Measurements from ENCODE around the gene DACT3.
A peak's percentile ranks its signal among the peaks of the same experiment; 100 is the strongest.

DACT3 gene

DNA sequence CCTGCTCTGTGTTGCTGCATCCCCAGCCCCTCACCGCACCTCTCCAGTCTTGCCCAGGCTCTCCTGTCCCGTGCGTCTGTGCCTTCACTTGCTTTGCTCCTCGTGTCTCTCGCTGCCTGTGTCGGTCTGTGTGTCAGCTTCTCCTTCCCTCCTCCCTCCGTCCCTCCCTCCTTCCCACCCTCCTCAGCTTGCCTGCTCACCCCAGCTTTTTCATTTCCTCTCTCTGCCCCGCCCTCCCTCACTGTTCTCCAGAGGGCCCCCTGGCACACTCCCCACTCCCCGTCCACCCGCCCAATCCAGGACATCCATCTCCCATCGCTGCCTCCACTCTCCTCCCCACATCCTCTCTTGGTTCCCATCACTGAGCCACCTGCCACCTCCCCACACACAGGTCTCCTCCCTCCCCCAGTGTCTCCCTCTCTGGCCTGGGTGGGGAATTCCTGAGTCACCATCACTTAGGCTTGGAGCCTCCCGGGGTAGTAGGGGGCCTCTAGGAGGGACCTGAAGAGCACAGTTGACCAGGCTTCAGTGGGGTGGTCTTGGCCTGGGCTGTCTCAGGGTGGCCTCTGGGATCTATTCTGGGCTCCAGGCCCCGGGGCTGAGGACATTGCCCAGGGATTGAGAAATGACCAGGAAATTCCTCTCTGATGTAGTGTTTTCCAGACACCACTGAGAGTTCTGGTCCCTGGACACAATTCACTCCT is 35.9 kb downstream of the DACT3 start, which contains the start of gene PTGIR:
TSS of gene PTGIR (minus strand) at position 132 of the 704 bp plus-strand sequence. CDS start 864 bp downstream, outside the sequence.
- no peak within 1 kb of the TSS for H3K4me3 ChIP-seq (ENCODE audit: insufficient read length, low read depth)

DNA sequence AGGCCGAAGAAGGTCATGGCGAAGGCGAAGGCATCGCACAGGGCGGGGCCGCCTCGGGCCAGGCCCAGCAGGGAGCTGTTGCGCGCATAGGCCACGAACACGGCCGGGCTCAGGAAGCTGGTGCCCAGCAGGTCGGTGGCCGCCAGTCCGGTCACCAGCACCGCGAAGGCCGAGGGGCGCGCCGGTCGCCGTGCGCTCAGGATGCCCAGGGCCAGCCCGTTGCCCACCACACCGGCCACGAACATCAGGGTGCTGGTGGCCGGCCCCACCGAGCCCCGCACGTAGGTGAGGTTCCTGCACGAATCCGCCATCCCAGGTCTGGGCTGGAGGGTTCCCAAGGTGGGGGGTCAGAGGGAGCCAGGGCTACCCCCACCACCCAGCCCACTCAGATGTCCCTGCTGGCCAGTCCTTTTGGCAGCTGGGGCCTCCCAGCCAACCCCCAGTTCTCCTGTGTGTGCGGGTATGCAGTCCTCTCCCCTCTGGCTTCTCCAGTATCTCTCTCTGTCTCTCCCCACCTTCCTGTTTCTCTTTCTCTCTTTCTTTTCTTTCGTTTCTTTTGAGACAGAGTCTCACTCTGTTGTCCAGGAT is 37.0 kb downstream of the DACT3 start:
- no peak for DNase-seq (ENCODE audit: low read depth, low spot score)
- H3K36me3 ChIP-seq (ENCODE audit: insufficient read depth, insufficient read length, low read length), result no peaks in the 10 kb centered on the region
- peaks cover 19% of the 10 kb centered on the region for H3K4me1 ChIP-seq (ENCODE audit: insufficient read depth, insufficient read length)
- TF ChIP-seq YY1 (IDR thresholded peaks at IDR 0.05; ENCODE audit: insufficient read depth, insufficient read length) (no peak), SUZ12 (IDR thresholded peaks at IDR 0.05; ENCODE audit: extremely low read depth, insufficient read depth, insufficient read length) (no peak)
- H3K9me3 ChIP-seq (ENCODE audit: insufficient read depth, low read length), result no peaks in the 10 kb centered on the region
- H3K4me3 ChIP-seq (ENCODE audit: insufficient read length, low read depth), result no peak overlapping the region
- no peaks in the 10 kb centered on the region for H3K27me3 ChIP-seq (ENCODE audit: insufficient read depth, insufficient read length)
- H3K9ac ChIP-seq (ENCODE audit: insufficient read length, low read depth), result no peak overlapping the region

More for the DNA sequence above, 35.9 kb downstream of the DACT3 start, which contains the start of gene PTGIR:
- no peak within 1 kb of the TSS for H3K9ac ChIP-seq (ENCODE audit: insufficient read length, low read depth)
- H3K27me3 ChIP-seq (ENCODE audit: insufficient read depth, insufficient read length), result no peaks in the 10 kb centered on the region
- DNase-seq (ENCODE audit: low read depth, low spot score), result no peak
- TF ChIP-seq SUZ12 (IDR thresholded peaks at IDR 0.05; ENCODE audit: extremely low read depth, insufficient read depth, insufficient read length), result no peak
- TF ChIP-seq YY1 (IDR thresholded peaks at IDR 0.05; ENCODE audit: insufficient read depth, insufficient read length), result no peak
- no peak for TF ChIP-seq ZNF274 (IDR thresholded peaks at IDR 0.05; ENCODE audit: low read depth, low read length)
- H3K4me1 ChIP-seq (ENCODE audit: insufficient read depth, insufficient read length), result peaks cover 16% of the 10 kb centered on the region
- no peaks in the 10 kb centered on the region for H3K36me3 ChIP-seq (ENCODE audit: insufficient read depth, insufficient read length, low read length)
- no peaks in the 10 kb centered on the region for H3K9me3 ChIP-seq (ENCODE audit: insufficient read depth, low read length)

DNA sequence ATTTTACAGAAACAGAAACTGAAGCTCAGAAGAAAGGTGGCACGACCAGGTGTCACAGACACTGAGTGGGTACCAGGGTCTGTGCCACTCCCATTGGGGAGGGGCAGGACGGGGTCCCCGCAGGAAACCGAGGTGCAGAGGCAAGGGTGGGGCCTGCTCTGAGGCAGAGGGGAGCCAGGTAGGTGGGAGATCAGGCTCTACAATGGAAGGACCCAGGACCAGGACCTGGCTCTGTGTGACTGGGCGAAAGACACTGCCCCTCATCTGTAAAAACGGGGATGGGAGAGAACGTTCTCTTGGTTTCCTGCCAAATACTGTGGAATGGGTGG is 38.9 kb downstream of the DACT3 start:
- DNase-seq (ENCODE audit: low read depth, low spot score), result no peak
- Histone ChIP-seq H3K4me1 (ENCODE audit: insufficient read depth, insufficient read length) (peaks cover 18% of the 10 kb centered on the region), H3K4me3 (ENCODE audit: insufficient read length, low read depth) (no peak overlapping the region), H3K27me3 (ENCODE audit: insufficient read depth, insufficient read length) (no peaks in the 10 kb centered on the region), H3K9me3 (ENCODE audit: insufficient read depth, low read length) (no peaks in the 10 kb centered on the region), H3K9ac (ENCODE audit: insufficient read length, low read depth) (no peak overlapping the region), H3K36me3 (ENCODE audit: insufficient read depth, insufficient read length, low read length) (no peaks in the 10 kb centered on the region)
- TF ChIP-seq ZNF274 (IDR thresholded peaks at IDR 0.05; ENCODE audit: low read depth, low read length), result no peak
- no peak for TF ChIP-seq YY1 (IDR thresholded peaks at IDR 0.05; ENCODE audit: insufficient read depth, insufficient read length)
- TF ChIP-seq SUZ12 (IDR thresholded peaks at IDR 0.05; ENCODE audit: extremely low read depth, insufficient read depth, insufficient read length), result no peak

DNA sequence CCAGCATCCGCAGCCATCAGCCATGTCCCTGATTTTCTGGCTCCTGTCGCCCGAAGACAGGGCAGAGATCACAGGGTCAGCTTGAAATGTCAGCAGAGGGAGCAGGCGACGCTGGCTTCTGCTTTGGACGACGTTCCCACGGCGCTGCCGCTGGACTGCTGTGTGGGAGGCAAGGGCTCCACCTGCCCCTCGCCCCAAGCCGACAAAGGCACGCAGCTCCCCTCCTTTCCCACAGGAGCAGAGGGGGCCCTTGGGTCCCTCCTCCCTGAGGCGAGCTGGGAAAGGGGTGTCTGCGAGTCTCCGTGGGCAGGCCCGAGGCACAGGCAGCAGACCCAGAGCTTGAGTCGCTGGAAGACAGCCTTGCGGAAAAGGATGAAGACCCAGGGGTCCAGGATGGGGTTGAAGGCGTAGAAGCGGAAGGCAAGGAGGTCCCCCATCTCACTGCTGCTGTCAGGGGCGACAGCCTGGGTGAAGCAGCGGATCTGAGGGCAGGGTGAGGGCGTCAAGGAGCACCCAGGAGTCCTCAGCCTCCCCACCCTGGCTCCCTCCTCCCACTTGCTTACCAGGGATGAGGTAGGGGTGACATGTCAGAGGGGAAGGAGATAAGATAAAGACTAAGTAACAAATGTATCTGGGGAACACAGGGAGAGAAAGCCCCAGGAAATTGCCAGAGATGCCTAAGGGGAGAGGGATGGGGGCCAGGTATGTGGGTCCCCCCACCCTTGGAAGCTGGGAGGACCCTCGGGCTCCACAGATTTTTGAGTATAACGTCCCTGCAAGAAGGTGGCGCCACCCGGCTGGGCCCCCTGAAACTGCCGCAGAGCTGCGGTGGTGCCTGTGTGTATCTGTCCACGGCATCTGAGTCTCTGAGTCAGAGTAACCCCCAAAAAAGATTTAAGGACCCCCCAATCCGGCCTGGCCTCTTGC is 39.5 kb downstream of the DACT3 start:
- Histone ChIP-seq H3K4me1 (ENCODE audit: insufficient read depth, insufficient read length) (peaks cover 20% of the 10 kb centered on the region), H3K9me3 (ENCODE audit: insufficient read depth, low read length) (no peaks in the 10 kb centered on the region), H3K9ac (ENCODE audit: insufficient read length, low read depth) (peak overlapping the region; percentile 24), H3K27me3 (ENCODE audit: insufficient read depth, insufficient read length) (peaks cover 3% of the 10 kb centered on the region), H3K4me3 (ENCODE audit: insufficient read length, low read depth) (no peak overlapping the region), H3K36me3 (ENCODE audit: insufficient read depth, insufficient read length, low read length) (no peaks in the 10 kb centered on the region)
- TF ChIP-seq YY1 (IDR thresholded peaks at IDR 0.05; ENCODE audit: insufficient read depth, insufficient read length), result no peak
- no peak for TF ChIP-seq ZNF274 (IDR thresholded peaks at IDR 0.05; ENCODE audit: low read depth, low read length)
- no peak for TF ChIP-seq SUZ12 (IDR thresholded peaks at IDR 0.05; ENCODE audit: extremely low read depth, insufficient read depth, insufficient read length)
- no peak for DNase-seq (ENCODE audit: low read depth, low spot score)

DNA sequence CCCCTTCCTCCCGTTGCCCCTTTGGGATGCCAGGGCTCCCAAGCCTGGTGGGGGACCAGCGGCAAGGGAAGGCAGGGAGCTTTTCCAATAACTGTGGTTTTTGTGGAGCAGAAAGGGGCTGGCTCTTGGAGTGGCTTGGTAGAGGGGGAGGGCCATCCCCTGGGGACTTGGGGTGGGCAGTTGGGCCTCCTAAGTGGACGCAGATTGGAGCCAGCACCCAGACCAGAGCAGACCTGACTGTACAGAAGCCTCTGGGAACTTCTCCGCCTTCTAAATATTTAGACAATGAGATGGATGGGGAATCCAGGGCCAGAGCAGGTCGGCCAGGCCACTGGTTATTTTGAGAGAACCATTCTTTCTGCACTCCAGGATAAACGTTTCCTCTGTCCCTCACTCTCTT is 40.3 kb downstream of the DACT3 start:
- Histone ChIP-seq H3K4me3 (ENCODE audit: insufficient read length, low read depth) (no peak overlapping the region), H3K9me3 (ENCODE audit: insufficient read depth, low read length) (no peaks in the 10 kb centered on the region), H3K4me1 (ENCODE audit: insufficient read depth, insufficient read length) (peaks cover 20% of the 10 kb centered on the region), H3K9ac (ENCODE audit: insufficient read length, low read depth) (peak overlapping the region; percentile 24), H3K27me3 (ENCODE audit: insufficient read depth, insufficient read length) (peaks cover 3% of the 10 kb centered on the region), H3K36me3 (ENCODE audit: insufficient read depth, insufficient read length, low read length) (no peaks in the 10 kb centered on the region)
- no peak for TF ChIP-seq ZNF274 (IDR thresholded peaks at IDR 0.05; ENCODE audit: low read depth, low read length)
- no peak for TF ChIP-seq SUZ12 (IDR thresholded peaks at IDR 0.05; ENCODE audit: extremely low read depth, insufficient read depth, insufficient read length)
- no peak for TF ChIP-seq YY1 (IDR thresholded peaks at IDR 0.05; ENCODE audit: insufficient read depth, insufficient read length)
- no peak for DNase-seq (ENCODE audit: low read depth, low spot score)

DNA sequence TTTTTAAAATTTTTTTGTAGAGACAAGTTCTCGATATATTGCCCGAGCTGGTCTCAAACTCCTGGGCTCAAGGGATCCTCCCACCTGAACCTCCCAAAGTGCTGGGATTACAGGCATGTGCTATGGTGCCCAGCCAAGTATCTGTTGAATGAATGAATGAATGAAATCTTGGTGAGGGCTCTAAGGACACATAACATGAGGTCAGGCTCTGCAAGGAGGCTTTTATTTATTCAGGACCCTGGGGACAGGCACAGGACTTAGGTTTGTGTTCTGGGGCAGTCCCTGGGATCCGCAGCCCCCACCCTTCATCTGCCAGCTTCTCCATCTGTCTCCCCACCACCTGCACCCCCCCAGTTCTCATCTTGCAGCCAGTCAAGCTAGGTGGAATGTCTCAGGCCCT is 40.7 kb downstream of the DACT3 start:
- no peaks in the 10 kb centered on the region for H3K9me3 ChIP-seq (ENCODE audit: insufficient read depth, low read length)
- H3K4me1 ChIP-seq (ENCODE audit: insufficient read depth, insufficient read length), result peaks cover 20% of the 10 kb centered on the region
- H3K4me3 ChIP-seq (ENCODE audit: insufficient read length, low read depth), result no peak overlapping the region
- no peak overlapping the region for H3K9ac ChIP-seq (ENCODE audit: insufficient read length, low read depth)
- TF ChIP-seq ZNF274 (IDR thresholded peaks at IDR 0.05; ENCODE audit: low read depth, low read length) (no peak), SUZ12 (IDR thresholded peaks at IDR 0.05; ENCODE audit: extremely low read depth, insufficient read depth, insufficient read length) (no peak), YY1 (IDR thresholded peaks at IDR 0.05; ENCODE audit: insufficient read depth, insufficient read length) (no peak)
- DNase-seq (ENCODE audit: low read depth, low spot score), result no peak
- H3K36me3 ChIP-seq (ENCODE audit: insufficient read depth, insufficient read length, low read length), result no peaks in the 10 kb centered on the region
- H3K27me3 ChIP-seq (ENCODE audit: insufficient read depth, insufficient read length), result peaks cover 3% of the 10 kb centered on the region
